SK-N-SH treated with all-trans-retinoic acid at 6 μM for 48 hours (cell line): ENCODE results near the gene MYBL2.

Source experiments
- ATAC-seq: fragments of 200-7000 bp; cut with Tn5 transposase; 3 replicates; pipeline ENCODE4 v1.9.1; 2020; ENCODE audit warnings: mild to moderate bottlenecking, moderate library complexity
- ARNTL ChIP-seq: fragments of 450-650 bp; formaldehyde crosslinking; IDR thresholded peaks from 2 replicates; pipeline ENCODE4 v1.5.0; 2020; ENCODE audit warnings: low read depth, mild to moderate bottlenecking, moderate library complexity, borderline replicate concordance
- BACH2 ChIP-seq: fragments of 250-450 bp; sonication (Bioruptor Pico); IDR thresholded peaks from 2 replicates; pipeline ENCODE4 v1.9.0; 2021; ENCODE audit warnings: mild to moderate bottlenecking, borderline replicate concordance
- CSDC2 ChIP-seq: fragments of 250-450 bp; sonication (Bioruptor Pico); IDR thresholded peaks from 2 replicates; pipeline ENCODE4 v1.5.0; 2020; ENCODE audit warnings: mild to moderate bottlenecking, moderate library complexity
- ESRRG ChIP-seq: fragments of 250-450 bp; sonication (Bioruptor Pico); IDR thresholded peaks from 2 replicates; pipeline ENCODE4 v1.6.1; 2021; ENCODE audit warnings: mild to moderate bottlenecking
- ISL1 ChIP-seq: fragments of 250-450 bp; sonication (Bioruptor Pico); IDR thresholded peaks from 2 replicates; pipeline ENCODE4 v2.1.2; 2022; ENCODE audit warnings: mild to moderate bottlenecking, moderate library complexity
- OSR1 ChIP-seq: fragments of 250-450 bp; sonication (Bioruptor Pico); IDR thresholded peaks from 2 replicates; pipeline ENCODE4 v1.8.0; 2022; ENCODE audit warnings: moderate library complexity, mild to moderate bottlenecking, inconsistent platforms
- SNAI2 ChIP-seq: fragments of 250-450 bp; sonication (Bioruptor Pico); IDR thresholded peaks from 2 replicates; pipeline ENCODE4 v1.5.0; 2020; ENCODE audit warnings: mild to moderate bottlenecking, moderate library complexity
- TCF4 ChIP-seq: fragments of 250-450 bp; sonication (Bioruptor Pico); IDR thresholded peaks from 2 replicates; pipeline ENCODE4 v1.8.0; 2021; ENCODE audit warnings: mild to moderate bottlenecking, moderate library complexity, borderline replicate concordance
- TOX ChIP-seq: fragments of 250-450 bp; sonication (Bioruptor Pico); IDR thresholded peaks from 2 replicates; pipeline ENCODE4 v1.8.0; 2021; ENCODE audit warnings: mild to moderate bottlenecking, moderate library complexity, borderline replicate concordance
- ZC3H10 ChIP-seq: fragments of 250-450 bp; sonication (Bioruptor Pico); IDR thresholded peaks from 2 replicates; pipeline ENCODE4 v1.5.1; 2021; ENCODE audit warnings: mild to moderate bottlenecking, moderate library complexity
- ZFP30 ChIP-seq: fragments of 450-650 bp; formaldehyde crosslinking; IDR thresholded peaks from 2 replicates; pipeline ENCODE4 v1.5.0; 2022; ENCODE audit warnings: mild to moderate bottlenecking, moderate library complexity
- ZNF565 ChIP-seq: fragments of 450-650 bp; formaldehyde crosslinking; conservative IDR thresholded peaks from 2 replicates; pipeline ENCODE4 v1.5.0; 2020; ENCODE audit warnings: low read depth, mild to moderate bottlenecking, moderate library complexity
- ZNF70 ChIP-seq: fragments of 450-650 bp; formaldehyde crosslinking; IDR thresholded peaks from 2 replicates; pipeline ENCODE4 v1.5.0; 2020; ENCODE audit warnings: mild to moderate bottlenecking, moderate library complexity
- TF ChIP-seq, protein P1 (sequence below): fragments of 250-450 bp; sonication (Bioruptor Pico); IDR thresholded peaks from 2 replicates; pipeline ENCODE4 v1.5.0; 2020; ENCODE audit warnings: mild to moderate bottlenecking, moderate library complexity
- TF ChIP-seq, protein P2 (sequence below): fragments of 250-450 bp; sonication (Bioruptor Pico); IDR thresholded peaks from 2 replicates; pipeline ENCODE4 v1.5.1; 2021; ENCODE audit warnings: mild to moderate bottlenecking, moderate library complexity
- TF ChIP-seq, protein P3 (sequence below): fragments of 250-450 bp; sonication (Bioruptor Pico); IDR thresholded peaks from 2 replicates; pipeline ENCODE4 v1.8.0; 2021; ENCODE audit warnings: low read depth, mild to moderate bottlenecking, moderate library complexity, borderline replicate concordance
- TF ChIP-seq, protein P4 (sequence below): fragments of 250-450 bp; sonication (Bioruptor Pico); IDR thresholded peaks from 2 replicates; pipeline ENCODE4 v1.8.0; 2020; ENCODE audit warnings: mild to moderate bottlenecking, moderate library complexity, borderline replicate concordance
- TF ChIP-seq, protein P5 (sequence below): fragments of 250-450 bp; sonication (Bioruptor Pico); IDR thresholded peaks from 2 replicates; pipeline ENCODE4 v1.5.1; 2020; ENCODE audit warnings: low read depth, mild to moderate bottlenecking, moderate library complexity

MYBL2 gene

DNA sequence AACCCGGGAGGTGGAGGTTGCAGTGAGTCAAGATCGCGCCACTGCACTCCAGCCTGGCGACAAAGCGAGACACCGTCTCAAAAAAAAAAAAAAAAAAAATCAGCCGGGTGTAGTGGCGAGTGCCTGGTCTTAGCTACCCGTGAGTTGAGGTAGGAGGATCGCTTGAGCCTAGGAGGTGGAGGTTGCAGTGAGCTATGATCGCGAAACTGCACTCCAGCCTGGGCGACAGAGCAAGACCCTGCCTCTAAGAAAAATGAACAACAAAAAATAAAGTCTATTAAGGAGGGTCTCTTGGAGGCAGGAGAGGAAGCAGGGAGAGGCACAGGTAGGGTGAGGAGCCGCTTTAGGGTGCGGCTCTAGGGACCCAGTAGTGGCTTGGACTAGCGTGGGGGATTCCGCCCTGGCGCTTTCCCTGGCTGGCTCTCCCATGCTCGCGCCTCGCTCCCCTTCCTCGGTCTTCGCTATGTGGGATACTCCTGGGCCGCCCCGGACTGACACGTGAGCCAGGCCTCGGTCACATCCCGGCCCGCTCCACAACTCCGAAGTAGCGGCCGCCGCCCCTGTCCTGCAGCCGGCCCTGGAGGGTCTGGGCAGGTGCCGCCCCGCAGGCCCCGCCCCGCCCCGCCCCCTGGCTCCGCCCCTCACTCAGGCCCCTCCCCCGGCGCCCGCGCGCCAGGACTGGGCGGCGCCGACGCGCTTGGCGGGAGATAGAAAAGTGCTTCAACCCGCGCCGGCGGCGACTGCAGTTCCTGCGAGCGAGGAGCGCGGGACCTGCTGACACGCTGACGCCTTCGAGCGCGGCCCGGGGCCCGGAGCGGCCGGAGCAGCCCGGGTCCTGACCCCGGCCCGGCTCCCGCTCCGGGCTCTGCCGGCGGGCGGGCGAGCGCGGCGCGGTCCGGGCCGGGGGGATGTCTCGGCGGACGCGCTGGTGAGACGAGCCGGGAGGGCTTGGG, at the start of gene MYBL2:
Gene MYBL2, plus strand, starts transcription at position 739 of the 953 bp plus-strand sequence. Its CDS starts 170 bp downstream, at position 909.
- ATAC-seq: peak; percentile 91
- TF ChIP-seq OSR1: no peak
- TF ChIP-seq ZFP30 (CRISPR knock-in tag): no peak
- no peak for TF ChIP-seq ZNF70 (CRISPR knock-in tag)
- TF ChIP-seq TOX (CRISPR knock-in tag): no peak
- no peak for TF ChIP-seq ESRRG (CRISPR knock-in tag)
- no peak for TF ChIP-seq ARNTL (CRISPR knock-in tag)

DNA sequence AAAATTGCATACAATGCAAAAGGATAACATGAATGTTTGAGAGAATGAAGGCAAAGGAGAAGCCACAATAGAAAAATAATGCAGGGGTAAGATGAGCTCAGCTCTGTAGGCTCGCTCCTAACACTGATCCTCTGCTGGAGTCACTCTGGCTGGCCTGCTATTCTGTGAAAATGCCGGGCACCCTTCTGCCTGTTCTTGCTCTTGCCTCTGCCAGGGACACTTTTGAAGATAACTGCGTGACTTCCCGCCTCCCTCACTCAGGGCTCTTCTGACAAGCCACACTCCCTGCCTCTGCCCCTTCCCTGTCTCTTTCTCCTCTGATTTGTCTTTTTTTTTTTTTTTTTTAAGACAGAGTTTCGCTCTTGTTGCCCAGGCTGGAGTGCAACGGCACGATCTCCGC, 35.3 kb upstream of the MYBL2 start:
- no peak for ATAC-seq
- TF ChIP-seq ZNF70 (CRISPR knock-in tag): no peak
- no peak for TF ChIP-seq CSDC2 (CRISPR knock-in tag)
- TF ChIP-seq, protein P1, sequence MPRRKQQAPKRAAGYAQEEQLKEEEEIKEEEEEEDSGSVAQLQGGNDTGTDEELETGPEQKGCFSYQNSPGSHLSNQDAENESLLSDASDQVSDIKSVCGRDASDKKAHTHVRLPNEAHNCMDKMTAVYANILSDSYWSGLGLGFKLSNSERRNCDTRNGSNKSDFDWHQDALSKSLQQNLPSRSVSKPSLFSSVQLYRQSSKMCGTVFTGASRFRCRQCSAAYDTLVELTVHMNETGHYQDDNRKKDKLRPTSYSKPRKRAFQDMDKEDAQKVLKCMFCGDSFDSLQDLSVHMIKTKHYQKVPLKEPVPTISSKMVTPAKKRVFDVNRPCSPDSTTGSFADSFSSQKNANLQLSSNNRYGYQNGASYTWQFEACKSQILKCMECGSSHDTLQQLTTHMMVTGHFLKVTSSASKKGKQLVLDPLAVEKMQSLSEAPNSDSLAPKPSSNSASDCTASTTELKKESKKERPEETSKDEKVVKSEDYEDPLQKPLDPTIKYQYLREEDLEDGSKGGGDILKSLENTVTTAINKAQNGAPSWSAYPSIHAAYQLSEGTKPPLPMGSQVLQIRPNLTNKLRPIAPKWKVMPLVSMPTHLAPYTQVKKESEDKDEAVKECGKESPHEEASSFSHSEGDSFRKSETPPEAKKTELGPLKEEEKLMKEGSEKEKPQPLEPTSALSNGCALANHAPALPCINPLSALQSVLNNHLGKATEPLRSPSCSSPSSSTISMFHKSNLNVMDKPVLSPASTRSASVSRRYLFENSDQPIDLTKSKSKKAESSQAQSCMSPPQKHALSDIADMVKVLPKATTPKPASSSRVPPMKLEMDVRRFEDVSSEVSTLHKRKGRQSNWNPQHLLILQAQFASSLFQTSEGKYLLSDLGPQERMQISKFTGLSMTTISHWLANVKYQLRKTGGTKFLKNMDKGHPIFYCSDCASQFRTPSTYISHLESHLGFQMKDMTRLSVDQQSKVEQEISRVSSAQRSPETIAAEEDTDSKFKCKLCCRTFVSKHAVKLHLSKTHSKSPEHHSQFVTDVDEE (CRISPR knock-in tag): no peak
- no peak for TF ChIP-seq ESRRG (CRISPR knock-in tag)
- no peak for TF ChIP-seq SNAI2 (CRISPR knock-in tag)
- TF ChIP-seq ARNTL (CRISPR knock-in tag): no peak
- TF ChIP-seq, protein P2, sequence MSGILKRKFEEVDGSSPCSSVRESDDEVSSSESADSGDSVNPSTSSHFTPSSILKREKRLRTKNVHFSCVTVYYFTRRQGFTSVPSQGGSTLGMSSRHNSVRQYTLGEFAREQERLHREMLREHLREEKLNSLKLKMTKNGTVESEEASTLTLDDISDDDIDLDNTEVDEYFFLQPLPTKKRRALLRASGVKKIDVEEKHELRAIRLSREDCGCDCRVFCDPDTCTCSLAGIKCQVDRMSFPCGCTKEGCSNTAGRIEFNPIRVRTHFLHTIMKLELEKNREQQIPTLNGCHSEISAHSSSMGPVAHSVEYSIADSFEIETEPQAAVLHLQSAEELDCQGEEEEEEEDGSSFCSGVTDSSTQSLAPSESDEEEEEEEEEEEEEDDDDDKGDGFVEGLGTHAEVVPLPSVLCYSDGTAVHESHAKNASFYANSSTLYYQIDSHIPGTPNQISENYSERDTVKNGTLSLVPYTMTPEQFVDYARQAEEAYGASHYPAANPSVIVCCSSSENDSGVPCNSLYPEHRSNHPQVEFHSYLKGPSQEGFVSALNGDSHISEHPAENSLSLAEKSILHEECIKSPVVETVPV (CRISPR knock-in tag): no peak
- TF ChIP-seq ISL1 (CRISPR knock-in tag): no peak
- TF ChIP-seq ZNF565 (CRISPR knock-in tag): no peak
- TF ChIP-seq TCF4 (CRISPR knock-in tag): no peak
- TF ChIP-seq, protein P3, sequence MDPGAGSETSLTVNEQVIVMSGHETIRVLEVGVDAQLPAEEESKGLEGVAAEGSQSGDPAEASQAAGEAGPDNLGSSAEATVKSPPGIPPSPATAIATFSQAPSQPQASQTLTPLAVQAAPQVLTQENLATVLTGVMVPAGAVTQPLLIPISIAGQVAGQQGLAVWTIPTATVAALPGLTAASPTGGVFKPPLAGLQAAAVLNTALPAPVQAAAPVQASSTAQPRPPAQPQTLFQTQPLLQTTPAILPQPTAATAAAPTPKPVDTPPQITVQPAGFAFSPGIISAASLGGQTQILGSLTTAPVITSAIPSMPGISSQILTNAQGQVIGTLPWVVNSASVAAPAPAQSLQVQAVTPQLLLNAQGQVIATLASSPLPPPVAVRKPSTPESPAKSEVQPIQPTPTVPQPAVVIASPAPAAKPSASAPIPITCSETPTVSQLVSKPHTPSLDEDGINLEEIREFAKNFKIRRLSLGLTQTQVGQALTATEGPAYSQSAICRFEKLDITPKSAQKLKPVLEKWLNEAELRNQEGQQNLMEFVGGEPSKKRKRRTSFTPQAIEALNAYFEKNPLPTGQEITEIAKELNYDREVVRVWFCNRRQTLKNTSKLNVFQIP (CRISPR knock-in tag): no peak

DNA sequence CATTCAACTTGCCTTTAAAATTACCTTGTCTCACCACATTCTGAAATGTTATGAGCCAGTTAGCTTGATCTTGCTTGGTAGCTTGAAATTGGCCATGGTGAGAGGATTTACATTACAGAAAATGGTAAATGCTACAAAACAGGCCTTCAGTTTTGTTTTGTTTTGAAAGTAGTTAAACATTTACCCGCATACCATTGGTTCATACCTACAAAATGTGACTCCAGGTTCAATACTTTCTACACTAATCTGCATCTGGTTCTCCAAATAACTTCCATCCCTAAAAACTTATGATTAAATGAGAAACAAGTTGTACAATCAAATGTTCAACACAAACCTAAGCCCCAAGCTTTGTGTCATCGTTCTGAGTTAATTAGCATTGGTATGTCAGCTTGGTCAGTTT, 30.5 kb upstream of the MYBL2 start:
- TF ChIP-seq, protein P1 (CRISPR knock-in tag): no peak
- TF ChIP-seq ZNF70 (CRISPR knock-in tag) (no peak), ISL1 (CRISPR knock-in tag) (no peak), TOX (CRISPR knock-in tag) (no peak), ARNTL (CRISPR knock-in tag) (no peak), BACH2 (no peak), ZC3H10 (no peak), CSDC2 (CRISPR knock-in tag) (no peak)
- TF ChIP-seq, protein P2 (CRISPR knock-in tag): no peak
- TF ChIP-seq, protein P4, sequence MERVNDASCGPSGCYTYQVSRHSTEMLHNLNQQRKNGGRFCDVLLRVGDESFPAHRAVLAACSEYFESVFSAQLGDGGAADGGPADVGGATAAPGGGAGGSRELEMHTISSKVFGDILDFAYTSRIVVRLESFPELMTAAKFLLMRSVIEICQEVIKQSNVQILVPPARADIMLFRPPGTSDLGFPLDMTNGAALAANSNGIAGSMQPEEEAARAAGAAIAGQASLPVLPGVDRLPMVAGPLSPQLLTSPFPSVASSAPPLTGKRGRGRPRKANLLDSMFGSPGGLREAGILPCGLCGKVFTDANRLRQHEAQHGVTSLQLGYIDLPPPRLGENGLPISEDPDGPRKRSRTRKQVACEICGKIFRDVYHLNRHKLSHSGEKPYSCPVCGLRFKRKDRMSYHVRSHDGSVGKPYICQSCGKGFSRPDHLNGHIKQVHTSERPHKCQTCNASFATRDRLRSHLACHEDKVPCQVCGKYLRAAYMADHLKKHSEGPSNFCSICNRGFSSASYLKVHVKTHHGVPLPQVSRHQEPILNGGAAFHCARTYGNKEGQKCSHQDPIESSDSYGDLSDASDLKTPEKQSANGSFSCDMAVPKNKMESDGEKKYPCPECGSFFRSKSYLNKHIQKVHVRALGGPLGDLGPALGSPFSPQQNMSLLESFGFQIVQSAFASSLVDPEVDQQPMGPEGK (CRISPR knock-in tag): no peak
- TF ChIP-seq, protein P5, sequence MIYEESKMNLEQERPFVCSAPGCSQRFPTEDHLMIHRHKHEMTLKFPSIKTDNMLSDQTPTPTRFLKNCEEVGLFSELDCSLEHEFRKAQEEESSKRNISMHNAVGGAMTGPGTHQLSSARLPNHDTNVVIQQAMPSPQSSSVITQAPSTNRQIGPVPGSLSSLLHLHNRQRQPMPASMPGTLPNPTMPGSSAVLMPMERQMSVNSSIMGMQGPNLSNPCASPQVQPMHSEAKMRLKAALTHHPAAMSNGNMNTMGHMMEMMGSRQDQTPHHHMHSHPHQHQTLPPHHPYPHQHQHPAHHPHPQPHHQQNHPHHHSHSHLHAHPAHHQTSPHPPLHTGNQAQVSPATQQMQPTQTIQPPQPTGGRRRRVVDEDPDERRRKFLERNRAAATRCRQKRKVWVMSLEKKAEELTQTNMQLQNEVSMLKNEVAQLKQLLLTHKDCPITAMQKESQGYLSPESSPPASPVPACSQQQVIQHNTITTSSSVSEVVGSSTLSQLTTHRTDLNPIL: no peak
- TF ChIP-seq, all 23 proteins: peak for 0
- no peak for ATAC-seq
